Mesothelial cell of epicardium (in vitro differentiated cells): ENCODE results near the gene SMAGP. TPM values are rescaled to one million over a fixed set of nuclear protein-coding genes. Genes with fewer than 3 reads are reported as not detected.
A peak's percentile ranks its signal among the peaks of the same experiment; 100 is the strongest.
"Not testable (repeated sequence)": the region's sequence is repeated elsewhere in the genome, so short reads cannot be mapped to it uniquely, and the experiment has no call there.

ENCODE experiments used
- DNase-seq, 2 experiments: peaks; one replicate each; pipeline ENCODE4 v3.0.0; 2021; ENCODE audit warnings: low spot score in 2 of 2; ENCODE audit not compliant: unreplicated experiment in 2 of 2
- H3K27ac Mint-ChIP-seq: 2 replicates; pipeline ENCODE4 v1.8.0; 2021; ENCODE audit warnings: mixed read lengths
- H3K27me3 Mint-ChIP-seq: 2 replicates; pipeline ENCODE4 v1.8.0; 2021; ENCODE audit warnings: low read depth, mixed read lengths
- H3K36me3 Mint-ChIP-seq: 2 replicates; pipeline ENCODE4 v1.8.0; 2021; ENCODE audit warnings: mixed read lengths
- H3K4me1 Mint-ChIP-seq: 2 replicates; pipeline ENCODE4 v1.8.0; 2021; ENCODE audit warnings: mixed read lengths
- H3K4me3 Mint-ChIP-seq: 2 replicates; pipeline ENCODE4 v1.8.0; 2021; ENCODE audit warnings: mild to moderate bottlenecking, moderate library complexity, mixed read lengths
- H3K9me3 Mint-ChIP-seq: 2 replicates; pipeline ENCODE4 v1.8.0; 2021; ENCODE audit warnings: mixed read lengths
- CTCF ChIP-seq: fragments of 200-600 bp; sonication (generic); IDR thresholded peaks from one replicate; pipeline ENCODE4 v1.5.0; 2021; ENCODE audit warnings: antibody characterized with exemption; ENCODE audit not compliant: unreplicated experiment
- total RNA-seq: library from RNA; stranded (reverse); gene quantifications from 3 replicates; pipeline ENCODE4 v1.2.1, GENCODE V29; 2021

Gene SMAGP
- 21.5 to 23.0 TPM (median 22.2 TPM) in 3 replicates for total RNA-seq

- peak; percentile 50 to 79 for DNase-seq
- peak within 1 kb of the TSS; percentile 88 for H3K4me3 Mint-ChIP-seq
- peaks cover 27% of the 10 kb centered on the region for H3K4me1 Mint-ChIP-seq
- no peaks in the 10 kb centered on the region for H3K9me3 Mint-ChIP-seq
- peaks cover 3% of the 10 kb centered on the region for H3K36me3 Mint-ChIP-seq
- H3K27me3 Mint-ChIP-seq = no peaks in the 10 kb centered on the region
- peak within 1 kb of the TSS; percentile 92 for H3K27ac Mint-ChIP-seq
- no peak for TF ChIP-seq CTCF
Observed at GRCh38 chr12:51270067-51270950, at the start of gene SMAGP. Gene SMAGP, minus strand, starts transcription at chr12:51270415. Its CDS starts 1,137 bp downstream, at chr12:51269278.

GRCh38 chr12:51318846-51319599 lies 48.8 kb upstream of the SMAGP start:
- Mint-ChIP-seq H3K27ac (peak overlapping the region; percentile 27), H3K9me3 (no peaks in the 10 kb centered on the region), H3K36me3 (no peaks in the 10 kb centered on the region), H3K4me3 (no peak overlapping the region), H3K27me3 (no peaks in the 10 kb centered on the region), H3K4me1 (peaks cover 38% of the 10 kb centered on the region)
- no peak for TF ChIP-seq CTCF
- DNase-seq = no peak

GRCh38 chr12:51318057-51318806 lies 48.0 kb upstream of the SMAGP start:
- H3K27ac Mint-ChIP-seq = peak overlapping the region; percentile 27
- not testable (repeated sequence) for DNase-seq, H3K4me3 Mint-ChIP-seq, H3K36me3 Mint-ChIP-seq, H3K9me3 Mint-ChIP-seq, H3K27me3 Mint-ChIP-seq
- peaks cover 38% of the 10 kb centered on the region for H3K4me1 Mint-ChIP-seq

GRCh38 chr12:51311389-51311788 lies 41.2 kb upstream of the SMAGP start:
- H3K4me1 Mint-ChIP-seq = no peaks in the 10 kb centered on the region
- TF ChIP-seq CTCF = no peak
- H3K27ac Mint-ChIP-seq = no peak overlapping the region
- no peaks in the 10 kb centered on the region for H3K9me3 Mint-ChIP-seq
- no peak overlapping the region for H3K4me3 Mint-ChIP-seq
- no peaks in the 10 kb centered on the region for H3K27me3 Mint-ChIP-seq
- H3K36me3 Mint-ChIP-seq = no peaks in the 10 kb centered on the region
- DNase-seq = no peak

GRCh38 chr12:51307655-51308593 lies 37.7 kb upstream of the SMAGP start:
- no peak for DNase-seq
- Mint-ChIP-seq H3K27ac (no peak overlapping the region), H3K4me1 (no peaks in the 10 kb centered on the region), H3K36me3 (no peaks in the 10 kb centered on the region), H3K9me3 (no peaks in the 10 kb centered on the region), H3K27me3 (no peaks in the 10 kb centered on the region), H3K4me3 (no peak overlapping the region)
- no peak for TF ChIP-seq CTCF
